ENCODE measurements around the gene GABRG3. TPM values are rescaled to one million over a fixed set of nuclear protein-coding genes. Genes with fewer than 3 reads are reported as not detected.
"Not testable (repeated sequence)": the region's sequence is repeated elsewhere in the genome, so short reads cannot be mapped to it uniquely, and the experiment has no call there.

Gene GABRG3
- total and polyA plus RNA-seq, 2 donors: 1.5 TPM; not detected in 1

DNA sequence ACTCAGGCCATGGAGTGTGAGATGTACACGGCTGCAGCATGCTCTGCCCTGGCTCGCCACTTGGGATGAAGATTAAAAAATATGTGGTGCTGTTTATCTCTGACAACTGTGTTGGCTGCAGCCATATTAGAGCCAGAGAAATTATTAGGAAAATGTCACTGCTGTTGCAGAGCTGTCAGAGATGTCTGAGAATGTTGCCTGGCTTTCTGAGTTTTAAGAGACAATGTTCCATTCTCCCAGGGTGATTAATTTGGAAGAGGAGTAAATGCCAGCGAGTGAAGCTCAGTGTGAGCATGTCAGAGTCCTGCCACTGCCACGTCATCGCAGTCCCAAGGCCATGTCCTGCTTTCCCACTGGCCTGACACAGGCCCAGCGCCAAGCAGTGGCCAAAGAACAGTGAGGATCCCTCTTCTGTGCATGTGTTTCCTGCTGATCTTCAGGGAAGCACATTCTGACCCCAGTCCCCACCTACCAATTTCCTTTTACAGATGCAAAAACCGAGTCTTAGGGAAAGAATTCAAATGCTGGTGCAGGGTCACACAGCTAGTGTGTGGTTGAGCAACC is 370.9 kb downstream of the GABRG3 start:
- Histone ChIP-seq H3K27ac (ENCODE audit: low read depth) (no peak overlapping the region), H3K36me3 (ENCODE audit: insufficient read depth) (no peaks in the 10 kb centered on the region), H3K4me1 (ENCODE audit: insufficient read depth) (no peaks in the 10 kb centered on the region), H3K4me3 (ENCODE audit: low read depth, low read length) (no peak overlapping the region)
- DNase-seq (ENCODE audit: extremely low spot score): no peak
- WGBS: 74% methylated on average over 7 of the region's 7 CpGs

DNA sequence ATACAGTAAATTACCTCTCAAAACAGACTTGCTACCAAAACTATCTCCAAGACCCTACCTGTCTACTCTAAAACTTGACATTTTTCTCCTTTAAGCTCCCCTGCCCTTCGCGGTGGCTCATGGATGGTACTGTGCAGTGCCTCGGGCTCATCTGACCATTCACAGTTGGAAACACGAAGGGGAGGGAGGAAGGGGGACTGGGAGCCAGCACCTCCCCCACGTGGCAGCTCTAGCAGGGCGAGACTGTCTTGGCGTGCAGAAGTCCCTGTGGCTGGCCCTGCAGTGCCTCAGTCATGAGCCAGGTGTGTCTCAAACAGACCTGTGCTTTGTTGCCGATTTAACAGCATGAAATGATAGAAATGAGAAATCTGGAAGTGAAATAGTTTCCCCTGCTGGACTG is 372.0 kb downstream of the GABRG3 start:
- no peak for DNase-seq (ENCODE audit: extremely low spot score)
- H3K27ac ChIP-seq (ENCODE audit: low read depth): no peak overlapping the region
- no peaks in the 10 kb centered on the region for H3K36me3 ChIP-seq (ENCODE audit: insufficient read depth)
- no peak overlapping the region for H3K4me3 ChIP-seq (ENCODE audit: low read depth, low read length)
- WGBS: 65% methylated on average over 8 of the region's 8 CpGs
- H3K4me1 ChIP-seq (ENCODE audit: insufficient read depth): no peaks in the 10 kb centered on the region

DNA sequence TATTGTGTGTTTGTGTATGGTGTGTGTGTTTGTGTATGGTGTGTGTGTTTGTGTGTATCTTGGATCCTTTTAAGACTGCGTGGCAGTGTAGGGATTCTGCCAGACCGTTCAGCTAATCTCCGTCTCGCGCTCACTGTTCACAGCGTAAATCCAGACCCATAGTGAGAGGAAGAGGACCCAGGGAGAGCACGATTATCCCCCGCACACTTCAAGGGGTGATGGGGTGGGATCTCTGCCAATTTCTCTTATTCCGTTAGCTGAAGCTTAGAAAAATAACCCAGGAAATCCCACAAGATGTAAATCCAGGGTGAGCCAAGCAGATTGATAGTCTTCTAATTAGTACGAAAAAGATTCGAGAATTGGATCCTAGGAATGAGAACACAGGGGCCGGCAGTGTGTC is 381.2 kb downstream of the GABRG3 start:
- DNase-seq (ENCODE audit: extremely low spot score): no peak
- 77% methylated on average over 12 of the region's 12 CpGs for WGBS
- H3K4me3 ChIP-seq (ENCODE audit: low read depth, low read length): no peak overlapping the region
- no peaks in the 10 kb centered on the region for H3K4me1 ChIP-seq (ENCODE audit: insufficient read depth)
- no peaks in the 10 kb centered on the region for H3K36me3 ChIP-seq (ENCODE audit: insufficient read depth)
- H3K27ac ChIP-seq (ENCODE audit: low read depth): no peak overlapping the region

DNA sequence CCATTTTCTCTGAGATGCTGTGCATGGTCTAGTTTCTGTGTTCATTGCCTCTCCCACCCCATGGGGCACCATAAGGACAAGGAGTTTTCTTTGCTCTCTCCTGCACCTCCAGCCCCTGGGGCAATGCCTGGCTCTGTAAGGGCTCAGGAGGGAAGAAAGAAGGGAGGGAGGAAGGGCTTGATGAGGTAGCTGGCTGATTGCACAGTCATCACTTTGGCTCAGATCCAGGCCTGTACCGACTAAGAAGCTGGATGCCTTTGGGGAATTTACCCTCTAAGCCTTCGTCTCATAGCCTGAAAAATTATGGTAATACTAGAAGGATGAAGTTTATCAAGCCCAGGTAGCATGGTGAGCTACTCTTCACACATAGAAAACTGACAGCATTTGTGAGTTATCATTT is 382.9 kb downstream of the GABRG3 start:
- H3K4me1 ChIP-seq (ENCODE audit: insufficient read depth): no peaks in the 10 kb centered on the region
- DNase-seq (ENCODE audit: extremely low spot score): no peak
- H3K27ac ChIP-seq (ENCODE audit: low read depth): no peak overlapping the region
- no peak overlapping the region for H3K4me3 ChIP-seq (ENCODE audit: low read depth, low read length)
- 41% methylated on average over 2 of the region's 2 CpGs for WGBS
- H3K36me3 ChIP-seq (ENCODE audit: insufficient read depth): no peaks in the 10 kb centered on the region

DNA sequence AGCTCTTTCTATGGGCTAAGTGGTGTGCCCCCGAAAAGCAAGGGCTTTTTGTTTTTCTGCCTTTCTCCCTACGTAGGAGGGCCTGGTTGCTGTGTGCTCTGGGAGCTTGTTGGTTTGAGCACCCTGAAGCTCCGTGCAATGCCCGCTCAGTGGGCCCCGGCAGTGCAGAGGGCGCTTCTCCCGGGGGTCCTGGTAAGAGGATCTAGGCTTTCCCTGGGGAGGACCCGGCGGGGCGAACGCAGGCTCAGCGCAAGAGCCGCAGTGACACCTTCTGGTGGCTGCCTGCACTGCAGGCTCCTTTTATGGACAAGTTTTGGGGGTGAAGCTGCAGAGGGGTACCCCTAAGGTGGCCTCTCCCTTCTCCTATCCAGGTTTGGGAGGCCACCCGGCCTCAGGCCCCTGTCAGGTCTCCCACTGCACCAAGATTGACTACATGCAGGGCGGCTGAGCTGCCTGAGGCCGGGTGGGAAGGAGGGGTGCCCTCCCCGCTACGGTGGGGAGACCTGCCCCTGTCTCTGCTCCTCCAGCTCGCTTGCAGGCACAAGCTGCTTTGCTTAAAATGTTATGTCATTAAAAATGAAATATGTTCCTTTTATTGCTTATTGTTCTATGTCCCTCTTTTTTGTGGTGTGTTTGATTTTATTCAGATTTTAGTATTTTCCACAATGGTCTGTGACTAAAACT is 387.9 kb downstream of the GABRG3 start:
- no peaks in the 10 kb centered on the region for H3K4me1 ChIP-seq (ENCODE audit: insufficient read depth)
- WGBS: 29% methylated on average over 19 of the region's 19 CpGs
- no peak for DNase-seq (ENCODE audit: extremely low spot score)
- no peak overlapping the region for H3K27ac ChIP-seq (ENCODE audit: low read depth)
- no peak overlapping the region for H3K4me3 ChIP-seq (ENCODE audit: low read depth, low read length)
- no peaks in the 10 kb centered on the region for H3K36me3 ChIP-seq (ENCODE audit: insufficient read depth)

DNA sequence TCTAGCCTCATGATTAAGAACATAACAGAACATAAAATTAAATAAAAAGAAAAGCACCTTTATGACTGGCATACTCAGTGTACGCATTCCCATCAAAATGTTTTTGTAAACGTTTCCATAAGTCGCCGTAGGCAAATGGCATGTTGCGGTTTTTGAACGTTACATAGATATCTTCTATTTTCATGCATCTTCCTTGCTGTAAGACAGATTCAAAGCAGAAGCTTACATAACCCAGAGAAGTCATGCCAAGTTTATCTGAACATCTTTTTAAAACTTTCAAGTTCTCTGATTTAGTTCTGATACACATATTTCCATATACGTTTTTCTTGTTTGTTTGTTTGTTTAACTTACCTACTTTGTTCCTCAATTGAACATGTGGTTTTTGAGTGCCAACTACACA is 388.6 kb downstream of the GABRG3 start:
- no peaks in the 10 kb centered on the region for H3K36me3 ChIP-seq (ENCODE audit: insufficient read depth)
- WGBS: 72% methylated on average over 7 of the region's 7 CpGs
- DNase-seq (ENCODE audit: extremely low spot score): no peak
- no peak overlapping the region for H3K27ac ChIP-seq (ENCODE audit: low read depth)
- H3K4me3 ChIP-seq (ENCODE audit: low read depth, low read length): no peak overlapping the region
- no peaks in the 10 kb centered on the region for H3K4me1 ChIP-seq (ENCODE audit: insufficient read depth)

DNA sequence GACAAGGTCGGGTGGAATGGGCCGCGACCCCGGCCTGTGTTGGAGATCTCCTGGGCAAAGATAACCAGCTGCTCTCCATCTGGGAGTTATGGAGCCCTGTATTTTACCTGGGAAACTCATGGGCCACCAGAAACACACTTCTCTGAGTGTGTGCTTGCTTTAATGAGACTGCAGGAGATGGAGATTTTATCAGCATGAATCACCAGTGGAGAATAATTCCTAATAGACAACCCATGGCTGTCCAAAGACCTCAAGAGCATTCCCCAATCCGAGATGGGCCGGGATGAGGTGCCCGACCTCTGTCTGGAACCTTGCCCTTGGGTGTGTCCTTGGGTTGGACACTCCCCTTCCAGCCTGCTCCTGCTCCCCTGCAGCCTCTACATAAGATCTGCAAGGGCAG is 389.3 kb downstream of the GABRG3 start:
- DNase-seq (ENCODE audit: extremely low spot score): no peak
- no peaks in the 10 kb centered on the region for H3K36me3 ChIP-seq (ENCODE audit: insufficient read depth)
- no peak overlapping the region for H3K27ac ChIP-seq (ENCODE audit: low read depth)
- no peak overlapping the region for H3K4me3 ChIP-seq (ENCODE audit: low read depth, low read length)
- 90% methylated on average over 7 of the region's 7 CpGs for WGBS
- no peaks in the 10 kb centered on the region for H3K4me1 ChIP-seq (ENCODE audit: insufficient read depth)

DNA sequence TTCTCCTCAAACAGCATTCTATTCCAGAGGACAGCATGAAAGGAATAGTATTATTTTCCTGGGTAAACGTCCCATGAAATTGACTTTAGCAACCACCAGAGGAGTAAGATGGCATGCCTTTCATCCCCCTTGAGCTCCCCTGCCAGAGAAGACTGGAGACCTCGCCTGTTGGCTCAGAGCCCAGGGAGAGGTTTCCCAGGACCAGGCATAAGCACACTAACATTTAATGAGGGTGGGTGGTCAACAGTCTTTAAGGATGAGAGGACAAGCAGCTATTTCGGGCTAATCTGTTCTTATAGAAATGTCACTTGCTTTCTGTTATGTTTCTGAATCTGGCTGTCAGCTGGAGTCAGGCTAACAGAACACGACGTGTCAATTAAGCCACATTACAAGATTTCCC is 390.5 kb downstream of the GABRG3 start:
- 73% methylated on average over 5 of the region's 5 CpGs for WGBS
- Histone ChIP-seq H3K4me3 (ENCODE audit: low read depth, low read length) (no peak overlapping the region), H3K4me1 (ENCODE audit: insufficient read depth) (no peaks in the 10 kb centered on the region), H3K36me3 (ENCODE audit: insufficient read depth) (no peaks in the 10 kb centered on the region), H3K27ac (ENCODE audit: low read depth) (no peak overlapping the region)
- no peak for DNase-seq (ENCODE audit: extremely low spot score)

DNA sequence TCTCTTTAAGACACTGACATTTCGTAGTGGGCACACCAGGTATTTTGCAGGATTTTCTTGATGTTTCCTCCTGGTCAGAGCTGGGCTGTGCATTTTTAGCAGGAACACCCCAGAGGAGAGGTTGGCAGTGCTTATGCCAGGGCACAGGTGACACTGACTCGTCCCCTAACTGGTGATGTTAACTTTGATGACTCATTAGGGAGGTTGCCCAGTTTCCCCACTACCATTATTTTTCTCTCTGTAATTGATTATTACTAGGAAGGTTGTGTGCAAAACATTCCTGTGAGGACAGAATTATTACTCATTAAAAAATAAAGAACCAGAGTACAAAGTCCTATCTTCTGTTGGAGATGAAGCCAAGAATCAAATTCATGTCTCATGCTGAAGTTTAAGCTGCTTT is 394.5 kb downstream of the GABRG3 start:
- WGBS: 84% methylated on average over 2 of the region's 2 CpGs
- Histone ChIP-seq H3K36me3 (ENCODE audit: insufficient read depth) (no peaks in the 10 kb centered on the region), H3K27ac (ENCODE audit: low read depth) (no peak overlapping the region), H3K4me3 (ENCODE audit: low read depth, low read length) (no peak overlapping the region), H3K4me1 (ENCODE audit: insufficient read depth) (no peaks in the 10 kb centered on the region)
- no peak for DNase-seq (ENCODE audit: extremely low spot score)

DNA sequence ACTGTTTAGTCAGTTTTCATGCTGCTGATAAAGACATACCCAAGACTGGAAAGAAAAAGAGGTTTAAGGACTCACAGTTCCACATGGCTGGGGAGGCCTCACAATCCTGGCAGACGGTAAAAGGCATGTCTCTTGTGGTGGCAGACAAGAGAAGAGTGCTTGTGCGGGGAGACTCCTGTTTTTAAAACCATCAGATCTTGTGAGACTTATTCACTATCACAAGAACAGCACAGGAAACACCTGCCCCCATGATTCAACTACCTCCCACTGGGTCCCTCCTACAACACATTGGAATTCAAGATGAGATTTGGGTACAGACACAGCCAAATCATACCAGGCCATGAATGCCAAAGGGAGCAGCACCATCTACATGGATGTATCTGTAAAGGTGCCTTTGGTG is 406.4 kb downstream of the GABRG3 start:
- not testable (repeated sequence) for H3K36me3 ChIP-seq (ENCODE audit: insufficient read depth); DNase-seq (ENCODE audit: extremely low spot score); H3K27ac ChIP-seq (ENCODE audit: low read depth); H3K4me1 ChIP-seq (ENCODE audit: insufficient read depth); H3K4me3 ChIP-seq (ENCODE audit: low read depth, low read length)
- 82% methylated on average over 2 of the region's 2 CpGs for WGBS

DNA sequence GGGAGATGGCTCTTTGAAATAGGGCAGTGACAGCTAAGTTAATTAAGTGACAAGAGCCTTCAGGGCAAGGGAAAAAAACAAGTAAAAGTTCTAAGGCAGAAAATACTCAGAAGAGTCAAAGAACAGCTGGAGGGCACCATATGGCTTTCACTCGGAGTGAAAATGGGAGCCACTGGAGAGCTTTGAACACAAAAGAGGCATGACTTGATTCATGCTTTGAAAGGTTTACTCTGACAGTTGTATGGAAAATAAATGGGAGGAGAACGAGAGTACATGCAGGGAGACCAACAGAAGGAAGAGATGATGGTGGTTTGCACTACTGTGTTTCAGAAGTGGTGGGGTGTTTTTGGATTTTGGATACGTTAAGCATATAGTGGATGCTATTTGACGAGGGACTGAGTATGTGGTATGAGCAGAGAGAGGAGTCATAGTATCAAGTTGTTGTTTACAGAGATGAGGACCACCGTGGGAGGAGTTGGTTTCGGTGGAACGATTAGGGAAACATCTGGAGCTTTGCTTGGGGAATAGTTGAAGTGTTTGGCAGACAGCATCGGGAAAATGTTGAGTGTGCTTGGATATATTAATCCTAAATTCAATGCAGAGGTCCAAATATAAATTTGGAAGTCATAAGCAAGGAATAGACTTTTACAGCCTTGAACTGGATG is 411.5 kb downstream of the GABRG3 start:
- Histone ChIP-seq H3K27ac (ENCODE audit: low read depth) (no peak overlapping the region), H3K36me3 (ENCODE audit: insufficient read depth) (peaks cover 1% of the 10 kb centered on the region), H3K4me3 (ENCODE audit: low read depth, low read length) (no peak overlapping the region), H3K4me1 (ENCODE audit: insufficient read depth) (no peaks in the 10 kb centered on the region)
- 36% methylated on average over 8 of the region's 8 CpGs for WGBS
- DNase-seq (ENCODE audit: extremely low spot score): no peak

DNA sequence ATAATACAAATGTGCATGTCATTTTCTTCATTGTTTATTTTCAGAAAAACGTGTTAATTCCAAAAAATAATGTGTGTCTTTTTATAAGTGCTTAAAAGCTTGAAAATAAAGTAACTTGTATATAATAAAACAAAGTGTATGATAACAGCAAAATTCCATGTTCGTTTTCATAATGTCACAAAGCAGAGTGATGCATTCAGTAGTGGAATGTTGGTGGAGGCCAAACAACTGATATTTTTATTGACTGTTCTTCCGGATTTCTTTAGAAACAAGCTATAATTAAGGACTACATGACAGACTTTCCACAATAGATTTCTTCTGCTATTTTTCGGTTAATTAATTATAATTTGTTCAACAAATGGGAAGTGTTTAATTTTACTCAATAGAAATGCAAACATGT is 412.7 kb downstream of the GABRG3 start:
- H3K4me1 ChIP-seq (ENCODE audit: insufficient read depth): no peaks in the 10 kb centered on the region
- 47% methylated on average over 4 of the region's 4 CpGs for WGBS
- H3K4me3 ChIP-seq (ENCODE audit: low read depth, low read length): no peak overlapping the region
- peaks cover 1% of the 10 kb centered on the region for H3K36me3 ChIP-seq (ENCODE audit: insufficient read depth)
- DNase-seq (ENCODE audit: extremely low spot score): no peak
- H3K27ac ChIP-seq (ENCODE audit: low read depth): no peak overlapping the region

DNA sequence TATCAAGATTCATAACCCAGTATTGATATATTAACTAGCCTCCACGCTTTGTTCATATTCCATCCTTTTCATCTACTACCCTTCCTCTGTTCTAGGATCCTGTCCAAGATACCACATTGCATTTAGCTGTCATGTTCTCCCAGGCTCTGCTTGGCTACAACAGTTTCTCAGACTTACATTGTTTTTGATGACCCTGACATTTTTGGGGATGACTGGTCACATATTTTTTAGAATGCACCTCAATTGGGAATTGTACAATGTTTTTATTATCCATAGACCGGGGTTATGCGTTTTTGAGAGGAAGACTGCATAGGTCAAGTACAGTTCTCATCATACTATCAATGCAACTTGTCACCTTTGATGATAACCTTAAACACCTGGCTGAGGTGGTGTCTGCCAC is 421.2 kb downstream of the GABRG3 start:
- WGBS: 80% methylated on average over 3 of the region's 3 CpGs
- H3K4me1 ChIP-seq (ENCODE audit: insufficient read depth): no peaks in the 10 kb centered on the region
- no peak overlapping the region for H3K4me3 ChIP-seq (ENCODE audit: low read depth, low read length)

DNA sequence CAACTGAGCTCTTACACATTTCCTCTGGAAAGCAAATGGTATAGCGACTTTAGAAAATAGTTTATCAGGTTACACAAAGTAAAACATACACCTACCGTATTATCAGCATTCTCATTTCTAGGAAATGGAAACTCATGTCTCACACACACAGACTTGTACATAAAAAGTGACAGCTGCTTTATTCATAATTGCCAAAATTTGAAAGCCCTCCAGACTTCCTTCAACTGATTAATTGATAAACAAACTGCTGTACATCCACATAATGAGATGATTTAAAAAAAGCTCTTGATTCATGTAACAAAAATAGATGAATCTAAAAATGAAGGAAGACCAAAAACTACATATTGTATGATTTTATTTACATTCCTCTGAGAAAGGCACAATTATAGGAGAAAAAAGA is 425.5 kb downstream of the GABRG3 start:
- 73% methylated on average over 2 of the region's 2 CpGs for WGBS
- no peaks in the 10 kb centered on the region for H3K36me3 ChIP-seq (ENCODE audit: insufficient read depth)
- DNase-seq (ENCODE audit: extremely low spot score): no peak
- H3K27ac ChIP-seq (ENCODE audit: low read depth): no peak overlapping the region
- no peaks in the 10 kb centered on the region for H3K4me1 ChIP-seq (ENCODE audit: insufficient read depth)
- no peak overlapping the region for H3K4me3 ChIP-seq (ENCODE audit: low read depth, low read length)

More for the DNA sequence above, 421.2 kb downstream of the GABRG3 start:
- H3K36me3 ChIP-seq (ENCODE audit: insufficient read depth): no peaks in the 10 kb centered on the region
- H3K27ac ChIP-seq (ENCODE audit: low read depth): no peak overlapping the region
- DNase-seq (ENCODE audit: extremely low spot score): no peak

Measured in urinary bladder (tissue), 4 donors.